Right lobe of liver (tissue), 6 donors: ENCODE results near the gene DDX3X. TPM values are rescaled to one million over a fixed set of nuclear protein-coding genes. Genes with fewer than 3 reads are reported as not detected.

Source experiments
- ATAC-seq, 4 donors: fragments of 200-7000 bp; cut with Tn5 transposase; one replicate each; pipeline ENCODE4 v1.9.1; 2020; ENCODE audit warnings: mild to moderate bottlenecking in 4 of 4, moderate library complexity in 4 of 4
- DNase-seq, 3 donors: peaks; one replicate each; pipeline ENCODE4 v3.0.0-alpha.2; 2020
- H3K27ac ChIP-seq, 3 donors: fragments of 200-600 bp; one replicate each; pipeline ENCODE4 v1.8.0; 2022
- H3K27me3 ChIP-seq, 2 donors: fragments of 200-600 bp; one replicate each; pipeline ENCODE4 v1.8.0; 2022
- H3K36me3 ChIP-seq, 4 donors: fragments of 200-600 bp; sonication (generic) in 1 of 4; one replicate each; pipeline versions ENCODE4 v1.5.1 to v1.8.0; 2017 to 2022; ENCODE audit warnings: control low read depth in 1 of 4
- H3K4me1 ChIP-seq, 4 donors: fragments of 200-600 bp; sonication (generic) in 1 of 4; one replicate each; pipeline versions ENCODE4 v1.5.1 to v1.8.0; 2017 to 2022; ENCODE audit warnings: control low read depth in 1 of 4
- H3K4me3 ChIP-seq, 3 donors: fragments of 200-600 bp; one replicate each; pipeline ENCODE4 v1.8.0; 2022
- H3K9me3 ChIP-seq, 4 donors: fragments of 200-600 bp; sonication (generic) in 1 of 4; one replicate each; pipeline versions ENCODE4 v1.5.1 to v1.8.0; 2017 to 2022; ENCODE audit warnings: control low read depth in 1 of 4
- POLR2A ChIP-seq: fragments of 450-650 bp; IDR thresholded peaks from one replicate; pipeline ENCODE4 v1.6.1; 2017; ENCODE audit warnings: antibody characterized with exemption, mild to moderate bottlenecking
- WGBS: methylation state at CpG from one replicate; pipeline ENCODE4 v1.1.6; 2018; ENCODE audit warnings: low coverage, low lambda C conversion rate; ENCODE audit not compliant: insufficient coverage; ENCODE audit errors: missing lambda C conversion rate; 5-methylcytosine and 5-hydroxymethylcytosine counted together
- intact Hi-C, 2 donors: fragments of 100-400 bp; cut with DNase I; formaldehyde crosslinking; loops; one replicate each; pipeline versions ENCODE4 v1.11.2 to v1.14.1; 2022
- total RNA-seq, 6 experiments: library from RNA; depleted of rRNA in 2 of 6; stranded (reverse); fragments of >200 nt in 2 of 6; fragmentation: NEBNext Ultra II Directional in 3 of 6; extraction: Animal tissue kit (Norgen Biotek cat#: 25700) in 3 of 6; gene quantifications; one replicate each; pipeline versions ENCODE4 v1.1.0 to v1.2.4, GENCODE V29; 2016 to 2023
- TF ChIP-seq, protein P1 (sequence below), 4 donors: fragments of 200-600 bp in 3 of 4; fragments of 450-650 bp in 1 of 4; IDR thresholded peaks; one replicate each; pipeline versions ENCODE4 v1.5.1 to v1.8.0; 2016 to 2022; ENCODE audit warnings: antibody characterized with exemption in 4 of 4, mild to moderate bottlenecking in 2 of 4
- donor health status: DM: no; HTN: yes; CAD: no.
- donor health status: DM: no; HTN: no; CAD: no.
- donor health status: DM: no; HTN: no; CAD: no.
- donor health status: DM: no; HTN: yes; CAD: no.
- donor health status: DM: no; HTN: yes; CAD: no.

DDX3X gene
- total RNA-seq, 6 experiments from 2014 or later = 85.1 to 210 (median 138) TPM

GRCh38 chrX:41348551-41348950 lies 14.6 kb downstream of the DDX3X start:
- Histone ChIP-seq H3K27me3 (no peaks in the 10 kb centered on the region), H3K4me3 (no peak overlapping the region), H3K27ac (no peak overlapping the region), H3K36me3 (peaks cover 28 to 72% (median 44%) of the 10 kb centered on the region in 4 donors), H3K4me1 (no peaks in the 10 kb centered on the region), H3K9me3 (no peaks in the 10 kb centered on the region)
- intact Hi-C loops = no loop called here
- ATAC-seq = no peak
- 91% methylated on average over 4 of the region's 4 CpGs for WGBS
- DNase-seq = no peak
- TF ChIP-seq, protein P1, sequence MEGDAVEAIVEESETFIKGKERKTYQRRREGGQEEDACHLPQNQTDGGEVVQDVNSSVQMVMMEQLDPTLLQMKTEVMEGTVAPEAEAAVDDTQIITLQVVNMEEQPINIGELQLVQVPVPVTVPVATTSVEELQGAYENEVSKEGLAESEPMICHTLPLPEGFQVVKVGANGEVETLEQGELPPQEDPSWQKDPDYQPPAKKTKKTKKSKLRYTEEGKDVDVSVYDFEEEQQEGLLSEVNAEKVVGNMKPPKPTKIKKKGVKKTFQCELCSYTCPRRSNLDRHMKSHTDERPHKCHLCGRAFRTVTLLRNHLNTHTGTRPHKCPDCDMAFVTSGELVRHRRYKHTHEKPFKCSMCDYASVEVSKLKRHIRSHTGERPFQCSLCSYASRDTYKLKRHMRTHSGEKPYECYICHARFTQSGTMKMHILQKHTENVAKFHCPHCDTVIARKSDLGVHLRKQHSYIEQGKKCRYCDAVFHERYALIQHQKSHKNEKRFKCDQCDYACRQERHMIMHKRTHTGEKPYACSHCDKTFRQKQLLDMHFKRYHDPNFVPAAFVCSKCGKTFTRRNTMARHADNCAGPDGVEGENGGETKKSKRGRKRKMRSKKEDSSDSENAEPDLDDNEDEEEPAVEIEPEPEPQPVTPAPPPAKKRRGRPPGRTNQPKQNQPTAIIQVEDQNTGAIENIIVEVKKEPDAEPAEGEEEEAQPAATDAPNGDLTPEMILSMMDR (IDR thresholded peaks at IDR 0.05) = no peak
- no peak for TF ChIP-seq POLR2A

DNA sequence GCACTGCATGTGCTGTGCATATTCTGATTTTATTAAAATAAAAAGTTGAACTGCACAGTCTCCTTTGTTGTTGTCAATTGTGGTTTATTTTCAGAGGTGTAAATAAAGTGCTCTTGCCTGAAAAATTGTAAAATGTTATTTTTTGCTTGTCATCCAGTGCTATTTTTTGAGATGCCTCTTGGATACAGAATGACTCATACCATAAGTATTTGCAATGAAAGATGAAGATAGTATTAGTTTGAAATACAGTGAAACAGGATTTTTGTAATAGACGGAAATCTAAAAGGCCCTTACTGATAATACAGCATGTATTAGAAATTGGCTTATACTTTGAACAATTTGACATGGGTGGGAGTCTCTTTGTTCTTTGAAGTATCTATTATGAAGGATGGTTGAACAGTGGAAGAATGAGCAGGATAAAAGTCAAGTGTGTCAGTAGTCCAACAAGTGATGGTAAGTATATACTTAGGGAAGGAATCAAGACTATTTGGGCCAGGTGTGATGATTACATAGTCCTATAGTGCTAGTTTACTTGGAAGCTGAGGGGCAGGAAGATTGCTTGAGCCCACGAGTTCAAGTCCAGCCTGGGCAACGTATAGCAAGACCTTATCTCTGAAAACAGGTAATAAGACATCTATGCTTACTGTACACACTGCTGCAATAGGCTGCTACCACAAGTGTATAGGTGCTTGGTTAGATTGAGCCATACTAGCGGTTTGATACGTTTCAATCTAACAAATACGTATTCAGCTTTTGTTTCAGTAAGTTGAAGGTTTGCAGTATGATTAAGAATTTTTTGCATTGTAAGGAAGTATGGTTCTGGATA lies 16.4 kb downstream of the DDX3X start:
- Histone ChIP-seq H3K27me3 (no peaks in the 10 kb centered on the region), H3K27ac (no peak overlapping the region), H3K9me3 (no peaks in the 10 kb centered on the region), H3K4me3 (no peak overlapping the region), H3K36me3 (peaks cover 21 to 54% (median 30%) of the 10 kb centered on the region in 4 donors), H3K4me1 (no peaks in the 10 kb centered on the region)
- ATAC-seq (no peak), DNase-seq (no peak)
- TF ChIP-seq, protein P1 (IDR thresholded peaks at IDR 0.05) = no peak
- TF ChIP-seq POLR2A = no peak
- 81% methylated on average over 6 of the region's 6 CpGs for WGBS
- intact Hi-C loops = no loop called here

DNA sequence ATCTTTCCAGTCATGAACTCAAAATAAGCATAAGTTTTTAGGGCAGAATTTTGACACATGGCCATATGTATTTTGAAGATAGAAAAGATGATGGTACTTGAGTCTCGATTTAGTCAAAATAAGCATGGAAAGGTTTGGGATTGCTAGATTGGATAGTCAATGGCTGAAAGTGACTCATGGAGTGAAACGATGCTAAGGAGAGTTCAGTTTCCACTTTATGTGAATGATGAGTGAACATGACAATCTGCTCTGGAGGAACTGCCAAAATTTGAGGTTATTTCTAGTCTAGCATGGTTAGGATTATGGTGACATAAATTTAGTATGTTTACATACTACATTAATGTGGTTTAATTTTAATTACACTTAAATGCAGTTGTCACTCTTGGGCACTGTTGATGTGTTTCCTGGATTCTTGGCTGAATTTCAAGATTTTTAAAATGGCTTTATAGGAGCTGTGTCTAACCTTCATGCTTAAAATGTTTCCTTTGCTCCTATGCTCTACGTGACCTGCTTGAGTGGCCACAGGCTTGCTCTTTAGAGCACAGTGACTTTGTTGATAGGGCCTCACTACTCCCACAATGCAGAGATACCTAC lies 17.1 kb downstream of the DDX3X start:
- H3K27me3 ChIP-seq = no peaks in the 10 kb centered on the region
- intact Hi-C loops = no loop called here
- H3K9me3 ChIP-seq = no peaks in the 10 kb centered on the region
- no peak overlapping the region for H3K27ac ChIP-seq
- TF ChIP-seq POLR2A = peak; percentile 31
- TF ChIP-seq, protein P1 (IDR thresholded peaks at IDR 0.05) = no peak
- no peaks in the 10 kb centered on the region for H3K4me1 ChIP-seq
- ATAC-seq (peak; percentile 9 to 17 (median 16)), DNase-seq (no peak)
- H3K36me3 ChIP-seq = peaks cover 14 to 46% (median 24%) of the 10 kb centered on the region in 4 donors
- H3K4me3 ChIP-seq = no peak overlapping the region
- 55% methylated on average over 3 of the region's 3 CpGs for WGBS

- Histone ChIP-seq H3K27me3 (no peaks in the 10 kb centered on the region), H3K4me1 (no peaks in the 10 kb centered on the region), H3K9me3 (no peaks in the 10 kb centered on the region), H3K36me3 (peaks cover 7 to 38% (median 15%) of the 10 kb centered on the region in 4 donors), H3K27ac (no peak overlapping the region), H3K4me3 (no peak overlapping the region)
- ATAC-seq (peak in 1 of 4 donors; percentile 18), DNase-seq (no peak)
- 47% methylated on average over 3 of the region's 3 CpGs for WGBS
- intact Hi-C loops = no loop called here
- no peak for TF ChIP-seq POLR2A
- TF ChIP-seq, protein P1 (IDR thresholded peaks at IDR 0.05) = no peak
Observed at GRCh38 chrX:41351923-41352322, 18.0 kb downstream of the DDX3X start.
